GM12892 (cell line): ENCODE measurements around the gene ASTN2.

Experiments used
- POLR2AphosphoS5 ChIP-seq: IDR thresholded peaks from 2 replicates; pipeline ENCODE4 v1.6.1; 2011; ENCODE audit warnings: low read depth, low read length, control low read depth
- TAF1 ChIP-seq: IDR thresholded peaks from 2 replicates; pipeline ENCODE4 v1.6.1; 2011; ENCODE audit warnings: low read depth, mild to moderate bottlenecking, control low read depth, low read length, borderline replicate concordance

GRCh38 chr9:116632990-116633838 is 781.6 kb downstream of the ASTN2 start:
- TF ChIP-seq POLR2AphosphoS5 = no peak
- TF ChIP-seq TAF1 = no peak
